Panc1 (cell line): ENCODE measurements around the gene C17orf75. TPM values are rescaled to one million over a fixed set of nuclear protein-coding genes. Genes with fewer than 3 reads are reported as not detected.
A peak's percentile ranks its signal among the peaks of the same experiment; 100 is the strongest.

Experiments
- ATAC-seq: fragments of 200-7000 bp; cut with Tn5 transposase; 2 replicates; pipeline ENCODE4 v1.9.1; 2020; ENCODE audit warnings: mild to moderate bottlenecking, moderate library complexity
- BruUV-seq: library from RNA; stranded (reverse); fragments of 400-500 nt; replicated peaks from 2 replicates; lab custom pipeline; 2021; lab: Mats Ljungman, UMichigan
- CTCF ChIA-PET: fragments of 300-600 bp; sonication (Branson Sonifier 250); formaldehyde crosslinking; loops from one replicate; lab custom pipeline; 2022; ENCODE audit warnings: antibody characterized with exemption; lab: Charles Lee
- POLR2A ChIA-PET: fragments of 300-600 bp; sonication (Branson Sonifier 250); formaldehyde crosslinking; loops from one replicate; lab custom pipeline; 2022; ENCODE audit warnings: antibody characterized with exemption; lab: Charles Lee
- DNase-seq: peaks from one replicate; pipeline ENCODE4 v3.0.0-alpha.2; 2010; ENCODE audit warnings: low read depth, low spot score
- H3K27ac ChIP-seq: 2 replicates; pipeline ENCODE4 v1.5.1; 2011; ENCODE audit warnings: mild to moderate bottlenecking, low read length, inconsistent platforms
- H3K27me3 ChIP-seq: fragments of 200-500 bp; sonication (Bioruptor generic); 2 replicates; pipeline ENCODE4 v1.6.0; 2014; ENCODE audit warnings: low read length, inconsistent platforms; ENCODE audit not compliant: control insufficient read depth, insufficient read depth
- H3K36me3 ChIP-seq: fragments of 200-500 bp; sonication (Bioruptor generic); 2 replicates; pipeline ENCODE4 v1.5.1; 2014; ENCODE audit warnings: inconsistent platforms, mild to moderate bottlenecking, low read length, moderate library complexity; ENCODE audit not compliant: control insufficient read depth, insufficient read depth
- H3K4me1 ChIP-seq: 2 replicates; pipeline ENCODE4 v1.5.1; 2011; ENCODE audit warnings: inconsistent platforms, mild to moderate bottlenecking, low read length, moderate library complexity; ENCODE audit not compliant: control insufficient read depth, insufficient read depth
- H3K4me3 ChIP-seq, 2 experiments: 2 replicates each; pipeline ENCODE4 v1.5.1; 2011 to 2012; ENCODE audit warnings: low read depth in 2 of 2, low read length in 2 of 2, mild to moderate bottlenecking in 2 of 2, inconsistent platforms in 1 of 2, moderate library complexity in 1 of 2
- H3K9me3 ChIP-seq: fragments of 200-500 bp; sonication (Bioruptor generic); 2 replicates; pipeline ENCODE4 v1.5.1; 2014; ENCODE audit warnings: low read depth, mild to moderate bottlenecking, inconsistent platforms, low read length, moderate library complexity; ENCODE audit not compliant: control insufficient read depth, insufficient read depth
- CTCF ChIP-seq: fragments of 450-650 bp; IDR thresholded peaks from 2 replicates; pipeline ENCODE4 v1.5.1; 2017; ENCODE audit warnings: mild to moderate bottlenecking
- POLR2AphosphoS5 ChIP-seq: IDR thresholded peaks from 2 replicates; pipeline ENCODE4 v1.6.1; 2012; ENCODE audit warnings: mild to moderate bottlenecking, low read depth, low read length, moderate library complexity
- SIN3A ChIP-seq: IDR thresholded peaks from 2 replicates; pipeline ENCODE4 v1.6.1; 2012; ENCODE audit warnings: low read depth, mild to moderate bottlenecking, low read length, moderate library complexity, borderline replicate concordance; ENCODE audit not compliant: insufficient read depth
- TCF7L2 ChIP-seq: IDR thresholded peaks from 2 replicates; pipeline ENCODE4 v1.6.1; 2011; ENCODE audit warnings: mild to moderate bottlenecking, low read depth, low read length, inconsistent platforms
- in situ Hi-C: cut with HindIII; loops from 2 replicates; pipeline ENCODE4 v1.10.0; 2016; ENCODE audit warnings: low sequenced_read_pairs, low pct_unique_long_range_greater_than_20kb
- intact Hi-C: fragments of 100-400 bp; cut with micrococcal nuclease; formaldehyde crosslinking; loops from one replicate; pipeline ENCODE4 v1.10.0; 2022; ENCODE audit not compliant: unreplicated experiment
- total RNA-seq: library from RNA; stranded (reverse); gene quantifications from one replicate; pipeline ENCODE4 v1.2.1, GENCODE V29; 2021; ENCODE audit not compliant: unreplicated experiment
- TF ChIP-seq, protein P1 (sequence below), 2 experiments: IDR thresholded peaks; 2 replicates each; pipeline ENCODE4 v1.6.1; 2011 to 2012; ENCODE audit warnings: low read depth in 2 of 2, control low read depth in 1 of 2, low read length in 1 of 2, mild to moderate bottlenecking in 1 of 2, moderate library complexity in 1 of 2; ENCODE audit not compliant: insufficient read depth in 1 of 2

C17orf75 gene
- total RNA-seq, 1 experiment from 2014 or later, result 31.6 TPM

- Histone ChIP-seq H3K4me1 (peaks cover 8% of the 10 kb centered on the region), H3K27me3 (no peaks in the 10 kb centered on the region), H3K4me3 (no peak overlapping the region), H3K36me3 (no peaks in the 10 kb centered on the region), H3K9me3 (no peaks in the 10 kb centered on the region), H3K27ac (no peak overlapping the region)
- ChIA-PET CTCF (no interaction called here), POLR2A (no interaction called here)
- in situ Hi-C loops, result no loop called here
- intact Hi-C loops, result no loop called here
- BruUV-seq, result no TSS peak
- ATAC-seq, result no peak
- no peak for TF ChIP-seq POLR2AphosphoS5
- TF ChIP-seq TCF7L2, result no peak
- no peak for TF ChIP-seq CTCF
- TF ChIP-seq, protein P1, sequence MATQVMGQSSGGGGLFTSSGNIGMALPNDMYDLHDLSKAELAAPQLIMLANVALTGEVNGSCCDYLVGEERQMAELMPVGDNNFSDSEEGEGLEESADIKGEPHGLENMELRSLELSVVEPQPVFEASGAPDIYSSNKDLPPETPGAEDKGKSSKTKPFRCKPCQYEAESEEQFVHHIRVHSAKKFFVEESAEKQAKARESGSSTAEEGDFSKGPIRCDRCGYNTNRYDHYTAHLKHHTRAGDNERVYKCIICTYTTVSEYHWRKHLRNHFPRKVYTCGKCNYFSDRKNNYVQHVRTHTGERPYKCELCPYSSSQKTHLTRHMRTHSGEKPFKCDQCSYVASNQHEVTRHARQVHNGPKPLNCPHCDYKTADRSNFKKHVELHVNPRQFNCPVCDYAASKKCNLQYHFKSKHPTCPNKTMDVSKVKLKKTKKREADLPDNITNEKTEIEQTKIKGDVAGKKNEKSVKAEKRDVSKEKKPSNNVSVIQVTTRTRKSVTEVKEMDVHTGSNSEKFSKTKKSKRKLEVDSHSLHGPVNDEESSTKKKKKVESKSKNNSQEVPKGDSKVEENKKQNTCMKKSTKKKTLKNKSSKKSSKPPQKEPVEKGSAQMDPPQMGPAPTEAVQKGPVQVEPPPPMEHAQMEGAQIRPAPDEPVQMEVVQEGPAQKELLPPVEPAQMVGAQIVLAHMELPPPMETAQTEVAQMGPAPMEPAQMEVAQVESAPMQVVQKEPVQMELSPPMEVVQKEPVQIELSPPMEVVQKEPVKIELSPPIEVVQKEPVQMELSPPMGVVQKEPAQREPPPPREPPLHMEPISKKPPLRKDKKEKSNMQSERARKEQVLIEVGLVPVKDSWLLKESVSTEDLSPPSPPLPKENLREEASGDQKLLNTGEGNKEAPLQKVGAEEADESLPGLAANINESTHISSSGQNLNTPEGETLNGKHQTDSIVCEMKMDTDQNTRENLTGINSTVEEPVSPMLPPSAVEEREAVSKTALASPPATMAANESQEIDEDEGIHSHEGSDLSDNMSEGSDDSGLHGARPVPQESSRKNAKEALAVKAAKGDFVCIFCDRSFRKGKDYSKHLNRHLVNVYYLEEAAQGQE (IDR thresholded peaks at IDR 0.05; ENCODE audit: insufficient read depth in 1 of 2, low read depth in 2 of 2, low read length in 1 of 2), result no peak
- TF ChIP-seq SIN3A, result no peak
- no peak for DNase-seq
Measured at GRCh38 chr17:32327911-32328310, 14.1 kb downstream of the C17orf75 start.

- CTCF ChIA-PET, result interaction anchor here (1.5 kb wide), 1 partner anchor 71 kb away, joined by 6 read pairs; no protein-coding TSS in a partner anchor
- TF ChIP-seq POLR2AphosphoS5, result no peak
- TF ChIP-seq TCF7L2, result no peak
- no peak for TF ChIP-seq CTCF
- H3K4me1 ChIP-seq, result peaks cover 8% of the 10 kb centered on the region
- no TSS peak for BruUV-seq
- ATAC-seq, result peak; percentile 62
- POLR2A ChIA-PET, result no interaction called here
- DNase-seq, result no peak
- 0 out of 2 replicates have a peak overlapping the region, but pooled peaks have one; percentile 8 for H3K27ac ChIP-seq
- peak overlapping the region in 1 of 2 experiments; percentile 28; a peak in 2 of 4 replicates for H3K4me3 ChIP-seq
- H3K9me3 ChIP-seq, result no peaks in the 10 kb centered on the region
- intact Hi-C loops (no loop called here), in situ Hi-C loops (no loop called here)
- no peaks in the 10 kb centered on the region for H3K36me3 ChIP-seq
- H3K27me3 ChIP-seq, result no peaks in the 10 kb centered on the region
Measured at GRCh38 chr17:32323811-32324491, 18.0 kb downstream of the C17orf75 start.
